Measurements from ENCODE around the gene BCAR3. TPM values are rescaled to one million over a fixed set of nuclear protein-coding genes. Genes with fewer than 3 reads are reported as not detected.
A peak's percentile ranks its signal among the peaks of the same experiment; 100 is the strongest.

BCAR3 gene
- total RNA-seq, 1 experiment from 2014 or later, result 9.3 TPM

DNA sequence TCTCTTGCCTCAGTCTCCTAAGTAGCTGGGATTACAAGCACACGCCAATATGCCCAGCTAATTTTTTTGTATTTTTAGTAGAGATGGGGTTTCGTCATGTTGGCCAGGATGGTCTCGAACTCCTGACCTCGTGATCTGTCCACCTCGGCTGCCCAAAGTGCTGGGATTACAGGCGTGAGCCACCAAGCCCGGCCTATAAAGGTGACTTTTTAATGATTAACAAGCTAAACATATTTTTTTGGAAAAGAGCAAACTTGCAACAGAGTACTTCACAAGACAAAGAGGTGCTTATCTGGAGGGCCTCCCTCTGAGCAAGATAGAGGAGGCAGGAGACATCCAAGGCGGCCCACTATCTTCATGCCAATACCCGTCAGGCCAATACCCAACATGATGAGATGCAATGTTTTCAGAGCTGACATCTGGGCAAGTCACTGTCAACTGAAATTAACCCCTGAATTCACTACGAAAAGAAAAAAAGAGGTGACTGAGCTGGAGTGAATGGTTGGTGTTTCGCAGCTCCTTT lies 10.5 kb downstream of the BCAR3 start:
- Mint-ChIP-seq H3K4me1 (ENCODE audit: low read depth, unreplicated experiment) (peaks cover 13% of the 10 kb centered on the region), H3K36me3 (ENCODE audit: insufficient read depth, unreplicated experiment) (peaks cover 14% of the 10 kb centered on the region)
- intact Hi-C loops (cut with micrococcal nuclease; ENCODE audit: unreplicated experiment), result loop anchor here (10.0 kb wide), 1 partner anchor 94 kb away; no protein-coding TSS in a partner anchor

DNA sequence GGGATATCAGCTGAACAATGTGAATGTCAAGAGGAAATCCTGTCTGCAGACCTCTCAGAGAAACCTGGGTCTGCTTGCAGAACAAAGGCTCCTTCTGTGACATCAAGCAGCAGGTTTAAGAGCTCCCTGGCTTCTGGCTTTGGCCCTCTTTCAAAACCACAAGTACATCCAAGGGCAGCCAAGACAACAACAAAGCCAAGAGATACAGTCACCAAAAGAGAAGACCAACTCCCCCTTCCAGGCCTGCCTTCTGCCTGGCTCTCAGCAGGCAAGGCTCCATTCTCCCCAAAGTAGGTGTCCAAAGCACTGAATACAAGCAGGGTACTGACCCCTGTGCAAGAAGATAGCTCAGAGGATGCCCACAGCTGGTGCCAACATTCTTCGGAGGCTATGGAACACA lies 11.5 kb downstream of the BCAR3 start:
- no peak for DNase-seq
- Histone ChIP-seq H3K27me3 (replicated peaks; ENCODE audit: control insufficient read depth, insufficient read depth, low read length) (no peaks in the 10 kb centered on the region), H3K4me1 (peaks cover 45% of the 10 kb centered on the region), H3K36me3 (ENCODE audit: control insufficient read depth, insufficient read depth, low read length) (no peaks in the 10 kb centered on the region), H3K4me3 (ENCODE audit: low read depth, low read length) (no peak overlapping the region), H3K9me3 (no peaks in the 10 kb centered on the region)
- TF ChIP-seq, protein P1, sequence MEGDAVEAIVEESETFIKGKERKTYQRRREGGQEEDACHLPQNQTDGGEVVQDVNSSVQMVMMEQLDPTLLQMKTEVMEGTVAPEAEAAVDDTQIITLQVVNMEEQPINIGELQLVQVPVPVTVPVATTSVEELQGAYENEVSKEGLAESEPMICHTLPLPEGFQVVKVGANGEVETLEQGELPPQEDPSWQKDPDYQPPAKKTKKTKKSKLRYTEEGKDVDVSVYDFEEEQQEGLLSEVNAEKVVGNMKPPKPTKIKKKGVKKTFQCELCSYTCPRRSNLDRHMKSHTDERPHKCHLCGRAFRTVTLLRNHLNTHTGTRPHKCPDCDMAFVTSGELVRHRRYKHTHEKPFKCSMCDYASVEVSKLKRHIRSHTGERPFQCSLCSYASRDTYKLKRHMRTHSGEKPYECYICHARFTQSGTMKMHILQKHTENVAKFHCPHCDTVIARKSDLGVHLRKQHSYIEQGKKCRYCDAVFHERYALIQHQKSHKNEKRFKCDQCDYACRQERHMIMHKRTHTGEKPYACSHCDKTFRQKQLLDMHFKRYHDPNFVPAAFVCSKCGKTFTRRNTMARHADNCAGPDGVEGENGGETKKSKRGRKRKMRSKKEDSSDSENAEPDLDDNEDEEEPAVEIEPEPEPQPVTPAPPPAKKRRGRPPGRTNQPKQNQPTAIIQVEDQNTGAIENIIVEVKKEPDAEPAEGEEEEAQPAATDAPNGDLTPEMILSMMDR (IDR thresholded peaks at IDR 0.05; ENCODE audit: insufficient read depth in 1 of 2, low read depth in 1 of 2, low read length in 1 of 2, severe bottlenecking in 1 of 2, unreplicated experiment in 1 of 2), result no peak
- intact Hi-C loops (cut with micrococcal nuclease; ENCODE audit: unreplicated experiment), result loop anchor here (10.0 kb wide), 1 partner anchor 95 kb away; no protein-coding TSS in a partner anchor
- no peak overlapping the region for H3K4me3 Mint-ChIP-seq (ENCODE audit: unreplicated experiment)
- POLR2A ChIA-PET, result no interaction called here
- peaks cover 23% of the 10 kb centered on the region for H3K4me1 Mint-ChIP-seq (ENCODE audit: low read depth, unreplicated experiment)
- H3K9me3 Mint-ChIP-seq (ENCODE audit: unreplicated experiment), result no peaks in the 10 kb centered on the region
- CTCF ChIA-PET, result no interaction called here
- no TSS peak for BruUV-seq (replicated peaks)
- peaks cover 14% of the 10 kb centered on the region for H3K36me3 Mint-ChIP-seq (ENCODE audit: insufficient read depth, unreplicated experiment)
- no peaks in the 10 kb centered on the region for H3K27me3 Mint-ChIP-seq (ENCODE audit: insufficient read depth, unreplicated experiment)
- no peak overlapping the region for H3K27ac Mint-ChIP-seq (ENCODE audit: unreplicated experiment)

More for the DNA sequence above, 10.5 kb downstream of the BCAR3 start:
- no peaks in the 10 kb centered on the region for H3K27me3 Mint-ChIP-seq (ENCODE audit: insufficient read depth, unreplicated experiment)
- DNase-seq, result peak; percentile 19 to 52
- H3K4me3 Mint-ChIP-seq (ENCODE audit: unreplicated experiment), result no peak overlapping the region
- H3K9me3 Mint-ChIP-seq (ENCODE audit: unreplicated experiment), result no peaks in the 10 kb centered on the region
- BruUV-seq (replicated peaks), result no TSS peak
- Histone ChIP-seq H3K27me3 (replicated peaks; ENCODE audit: control insufficient read depth, insufficient read depth, low read length) (no peaks in the 10 kb centered on the region), H3K4me3 (ENCODE audit: low read depth, low read length) (no peak overlapping the region), H3K9me3 (no peaks in the 10 kb centered on the region), H3K36me3 (ENCODE audit: control insufficient read depth, insufficient read depth, low read length) (no peaks in the 10 kb centered on the region), H3K4me1 (peaks cover 41% of the 10 kb centered on the region)
- CTCF ChIA-PET, result interaction anchor here (1.0 to 1.5 kb wide), 2 partner anchors 10 to 42 kb away, joined by 3 to 10 read pairs; partner anchors contain the start of gene BCAR3
- TF ChIP-seq, protein P1 (IDR thresholded peaks at IDR 0.05; ENCODE audit: insufficient read depth in 1 of 2, low read depth in 1 of 2, low read length in 1 of 2, severe bottlenecking in 1 of 2, unreplicated experiment in 1 of 2), result no peak
- H3K27ac Mint-ChIP-seq (ENCODE audit: unreplicated experiment), result no peak overlapping the region
- POLR2A ChIA-PET, result interaction anchor here (0.7 kb wide), 1 partner anchor 24 kb away, joined by 3 read pairs; no protein-coding TSS in a partner anchor

DNA sequence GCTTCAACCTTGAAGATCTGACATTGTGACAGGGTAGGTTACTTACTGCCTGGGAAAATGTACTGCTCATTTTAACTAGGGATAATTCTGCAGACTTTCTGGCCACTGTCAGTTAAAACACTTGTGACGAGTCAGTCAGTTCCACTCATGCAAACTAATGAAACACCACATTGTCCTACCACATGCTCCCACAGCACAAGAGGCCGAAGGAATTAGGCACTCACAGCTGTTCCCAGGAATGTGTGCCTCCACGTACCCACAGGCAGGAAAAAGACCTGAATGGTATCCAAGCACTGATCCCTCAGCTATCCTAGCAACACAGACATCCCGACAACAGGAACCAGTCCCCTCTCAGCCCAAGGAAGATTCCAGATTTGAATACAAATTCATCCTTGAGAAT lies 12.3 kb downstream of the BCAR3 start:
- no peak overlapping the region for H3K27ac Mint-ChIP-seq (ENCODE audit: unreplicated experiment)
- no peak overlapping the region for H3K4me3 Mint-ChIP-seq (ENCODE audit: unreplicated experiment)
- H3K4me1 Mint-ChIP-seq (ENCODE audit: low read depth, unreplicated experiment), result peaks cover 24% of the 10 kb centered on the region
- H3K27me3 Mint-ChIP-seq (ENCODE audit: insufficient read depth, unreplicated experiment), result no peaks in the 10 kb centered on the region
- BruUV-seq (replicated peaks), result no TSS peak
- Histone ChIP-seq H3K27me3 (replicated peaks; ENCODE audit: control insufficient read depth, insufficient read depth, low read length) (no peaks in the 10 kb centered on the region), H3K4me3 (ENCODE audit: low read depth, low read length) (no peak overlapping the region), H3K9me3 (no peaks in the 10 kb centered on the region), H3K4me1 (peaks cover 53% of the 10 kb centered on the region), H3K36me3 (ENCODE audit: control insufficient read depth, insufficient read depth, low read length) (no peaks in the 10 kb centered on the region)
- H3K36me3 Mint-ChIP-seq (ENCODE audit: insufficient read depth, unreplicated experiment), result peaks cover 14% of the 10 kb centered on the region
- TF ChIP-seq, protein P1 (IDR thresholded peaks at IDR 0.05; ENCODE audit: insufficient read depth in 1 of 2, low read depth in 1 of 2, low read length in 1 of 2, severe bottlenecking in 1 of 2, unreplicated experiment in 1 of 2), result no peak
- no peak for DNase-seq
- intact Hi-C loops (cut with micrococcal nuclease; ENCODE audit: unreplicated experiment), result no loop called here
- no peaks in the 10 kb centered on the region for H3K9me3 Mint-ChIP-seq (ENCODE audit: unreplicated experiment)
- ChIA-PET POLR2A (no interaction called here), CTCF (no interaction called here)

Data from Caco-2 (cell line).